Prostate gland (tissue), 2 donors: ENCODE measurements around the gene LYPLA2.

Experiments used
- CTCF ChIP-seq, 4 experiments: fragments of 200-600 bp in 2 of 4; fragments of 450-650 bp in 2 of 4; sonication (generic) in 2 of 4; IDR thresholded peaks; 1 replicate in 3 of 4; 2 replicates in 1 of 4; pipeline ENCODE4 v1.5.1; 2016 to 2019; ENCODE audit warnings: antibody characterized with exemption in 4 of 4, mild to moderate bottlenecking in 2 of 4, moderate library complexity in 2 of 4
- POLR2A ChIP-seq: fragments of 450-650 bp; IDR thresholded peaks from one replicate; pipeline ENCODE4 v1.6.1; 2016; ENCODE audit warnings: antibody characterized with exemption, mild to moderate bottlenecking
- POLR2AphosphoS5 ChIP-seq: sonication (generic); formaldehyde crosslinking; IDR thresholded peaks from one replicate; pipeline ENCODE4 v1.6.1; 2017; ENCODE audit warnings: antibody characterized with exemption

DNA sequence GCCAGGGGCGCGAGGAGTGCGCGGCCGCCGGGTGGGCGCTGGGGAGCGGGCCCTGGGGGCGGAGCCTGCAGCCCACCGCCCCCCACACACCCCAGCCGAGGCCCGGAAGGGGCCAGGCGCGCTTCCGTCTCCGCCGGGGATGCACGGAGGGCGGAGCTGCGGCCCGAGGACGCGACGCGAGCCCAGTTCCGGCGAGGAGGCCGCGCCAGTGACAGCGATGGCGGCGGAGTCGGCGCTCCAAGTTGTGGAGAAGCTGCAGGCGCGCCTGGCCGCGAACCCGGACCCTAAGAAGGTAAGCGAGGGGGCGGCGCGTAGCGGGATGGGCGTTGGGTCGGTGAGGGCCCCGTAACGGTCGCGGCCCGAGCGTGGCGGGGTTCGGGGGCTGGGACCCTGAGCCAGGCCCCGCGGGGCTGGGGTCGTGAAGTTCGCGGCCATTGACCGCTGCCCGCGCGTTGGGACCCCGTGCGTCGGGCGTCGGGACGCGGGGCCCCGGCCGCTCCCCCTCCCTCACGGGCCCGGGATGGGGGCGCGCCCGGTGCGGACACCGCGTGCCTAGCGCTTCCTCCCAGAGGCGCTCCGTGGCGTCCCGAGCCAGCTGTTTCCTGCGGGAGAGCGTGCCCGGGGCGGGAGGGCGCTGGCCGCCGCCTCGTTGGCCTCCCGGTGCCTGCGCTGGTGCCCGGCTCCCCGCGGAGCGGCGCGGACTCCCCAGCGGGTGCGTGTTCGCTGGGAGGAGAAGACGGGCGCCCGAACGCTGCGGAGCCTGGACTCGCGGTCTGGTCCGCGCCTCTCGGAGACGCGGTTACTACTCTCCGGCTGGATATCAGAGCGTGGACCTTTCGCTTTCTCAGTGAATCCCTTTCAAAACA is 47.4 kb upstream of the LYPLA2 start, which contains the start of gene ELOA:
- TF ChIP-seq CTCF (IDR thresholded peaks at IDR 0.05) (peak in 1 of 4 experiments; percentile 11), POLR2AphosphoS5 (peak; percentile 64), POLR2A (peak; percentile 64)
